PFSK-1 (cell line): ENCODE measurements around the gene PLS1.

Experiments used
- POLR2AphosphoS5 ChIP-seq: IDR thresholded peaks from 2 replicates; pipeline ENCODE4 v1.6.1; 2012; ENCODE audit warnings: low read depth, mild to moderate bottlenecking, control low read depth, low read length, moderate library complexity
- REST ChIP-seq, 2 experiments: IDR thresholded peaks; 2 replicates each; pipeline versions ENCODE4 v1.6.1 to v1.8.0; 2011 to 2012; ENCODE audit warnings: low read depth in 2 of 2, low read length in 2 of 2, control low read depth in 1 of 2, inconsistent platforms in 1 of 2, mild to moderate bottlenecking in 1 of 2, moderate library complexity in 1 of 2; ENCODE audit not compliant: insufficient read depth in 1 of 2
- SIN3A ChIP-seq: IDR thresholded peaks from 2 replicates; pipeline ENCODE4 v1.6.1; 2012; ENCODE audit warnings: mild to moderate bottlenecking, low read length, moderate library complexity, borderline replicate concordance; ENCODE audit not compliant: insufficient read depth

- TF ChIP-seq POLR2AphosphoS5 (no peak), SIN3A (no peak), REST (IDR thresholded peaks at IDR 0.05; ENCODE audit: insufficient read depth in 1 of 2, low read depth in 2 of 2, low read length in 2 of 2) (no peak)
Measured at GRCh38 chr3:142588703-142589102, 7.5 kb upstream of the PLS1 start.
